Activated effector memory CD4-positive, alpha-beta T cell treated with anti-CD3 and anti-CD28 coated beads, Interleukin-2, amount 50 U/mL, for 16 hours (primary cell): ENCODE data around the gene GRAMD2A.

Source experiments
- DNase-seq: peaks from one replicate; pipeline ENCODE4 v3.0.0-alpha.2; 2020

The GRAMD2A gene

GRCh38 chr15:72128359-72128758, 69.2 kb downstream of the GRAMD2A start:
- DNase-seq = no peak

- no peak for DNase-seq
These were observed 69.8 kb downstream of the GRAMD2A start for GRCh38 chr15:72127724-72128322.

DNA sequence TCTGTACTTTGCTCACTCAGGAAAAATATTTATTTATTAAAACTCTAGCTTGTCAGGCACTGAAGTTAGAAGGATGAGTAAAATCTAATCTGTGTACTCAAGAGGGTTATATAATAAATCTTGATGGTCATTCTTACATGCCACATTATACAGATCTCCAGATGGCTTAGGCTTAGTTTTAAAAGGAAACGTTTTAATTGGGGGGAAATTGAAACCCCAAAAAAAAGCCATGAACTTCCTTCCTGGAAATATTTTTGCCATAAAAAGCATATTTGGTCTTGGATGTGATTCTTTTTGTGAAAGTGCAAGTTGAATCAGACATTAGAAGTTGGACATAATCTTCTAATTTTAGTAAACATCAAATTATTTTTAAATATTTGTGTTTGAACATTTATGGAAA, 73.4 kb downstream of the GRAMD2A start:
- DNase-seq = no peak

GRCh38 chr15:72118017-72118978, 79.3 kb downstream of the GRAMD2A start, which contains the start of the genes MYO9A and SENP8:
Gene MYO9A, minus strand, starts transcription at chr15:72118150. Its CDS starts 71,587 bp downstream, at chr15:72046563.
Gene SENP8, plus strand, starts transcription at chr15:72118403. Its CDS starts 21,221 bp downstream, at chr15:72139624.
- DNase-seq = peak; percentile 99

DNA sequence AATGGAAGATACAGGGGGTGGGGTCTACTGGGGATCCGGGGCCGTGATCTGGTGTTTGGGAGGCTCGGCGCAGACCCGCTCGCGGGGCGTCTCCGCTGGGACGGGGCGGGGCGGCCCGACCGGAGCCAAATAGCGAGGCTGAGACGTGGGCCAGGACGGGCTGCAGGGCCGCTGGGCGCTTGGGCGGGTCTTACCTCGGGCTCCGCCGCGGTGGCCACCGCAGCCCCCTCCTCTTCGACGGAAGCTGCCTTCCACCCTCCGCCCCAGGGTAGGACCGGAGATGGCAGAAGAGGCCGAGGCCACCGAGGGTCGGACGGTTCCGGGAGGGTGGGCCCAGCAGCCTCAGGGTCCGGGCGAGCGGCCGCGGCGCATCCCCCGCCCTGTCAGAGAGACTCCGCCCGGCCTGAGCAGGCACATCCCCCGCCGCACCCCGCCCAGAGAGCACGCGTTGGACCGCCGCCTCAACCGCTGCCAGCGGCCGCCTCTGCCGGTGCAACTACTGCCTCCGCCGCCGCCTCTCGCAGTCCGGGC, 80.0 kb downstream of the GRAMD2A start:
- peak; percentile 89 for DNase-seq

DNA sequence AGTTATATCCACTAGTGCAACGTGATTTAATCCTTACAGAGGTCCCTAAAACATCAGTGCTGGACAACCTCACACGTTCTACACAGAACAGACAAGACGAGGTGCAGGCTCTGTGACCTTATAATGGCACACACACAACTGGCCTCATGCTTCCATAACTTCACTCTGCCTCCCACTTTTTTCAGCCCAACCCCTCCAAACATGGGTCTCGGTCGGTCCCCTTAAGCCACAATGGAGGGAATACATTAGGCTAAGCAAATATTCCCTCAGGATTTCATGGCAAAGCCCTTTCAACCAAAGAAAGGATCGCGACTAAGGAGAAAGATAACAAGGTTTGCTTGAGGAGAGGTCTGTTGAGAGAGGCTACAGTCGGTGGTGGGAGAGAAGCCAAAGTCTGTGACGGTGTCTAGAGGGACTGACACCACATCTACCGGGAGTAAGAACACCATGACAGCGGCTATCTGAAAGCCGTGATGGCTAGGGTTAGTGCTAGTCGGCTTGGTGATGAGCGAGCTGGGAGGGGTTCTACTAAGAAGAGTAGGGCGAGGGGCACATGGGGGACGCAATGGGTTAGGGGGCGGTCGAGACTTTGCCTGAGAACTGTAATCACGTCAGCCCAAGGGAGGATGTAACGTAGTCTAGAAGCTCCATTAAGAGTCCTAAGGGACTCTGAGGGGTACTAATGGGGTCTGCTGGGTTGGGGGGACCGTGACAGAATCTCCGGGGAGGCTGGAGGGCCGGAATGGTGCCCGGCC, 80.7 kb downstream of the GRAMD2A start:
- DNase-seq = no peak

- no peak for DNase-seq
These were observed 84.1 kb downstream of the GRAMD2A start for GRCh38 chr15:72113347-72114031.

GRCh38 chr15:72112805-72113204, 84.8 kb downstream of the GRAMD2A start:
- DNase-seq = no peak

DNA sequence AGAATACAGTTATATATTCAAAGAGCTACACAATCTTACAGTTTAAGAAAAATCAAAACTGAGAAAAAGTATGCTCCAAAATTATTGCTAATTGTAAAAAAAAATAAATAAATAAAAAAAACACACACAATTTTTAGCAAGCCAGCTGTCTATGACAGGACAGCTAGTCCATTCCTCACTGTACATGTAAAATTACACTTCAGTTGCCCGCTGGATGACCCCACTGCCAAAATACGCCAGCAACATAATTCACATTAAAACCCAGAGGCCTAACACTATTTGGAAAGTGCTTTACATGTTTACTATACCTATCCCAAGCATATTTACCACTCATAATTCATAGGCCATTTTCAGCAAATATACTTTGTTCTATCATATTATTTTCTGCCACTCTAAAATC, 85.5 kb downstream of the GRAMD2A start:
- DNase-seq = no peak

- no peak for DNase-seq
These were observed 87.2 kb downstream of the GRAMD2A start for GRCh38 chr15:72110355-72110754.
